T47D (cell line): ENCODE measurements around the gene FEZ2.

Source experiments
- DNase-seq, 2 experiments: peaks; one replicate each; pipeline versions ENCODE4 v3.0.0 to v3.0.0-alpha.2; 2011 to 2012; ENCODE audit warnings: low read depth in 1 of 2, low spot score in 1 of 2
- JUND ChIP-seq: IDR thresholded peaks from 2 replicates; pipeline ENCODE4 v1.6.1; 2012; ENCODE audit warnings: low read depth
- in situ Hi-C: cut with HindIII; loops from 2 replicates; pipeline ENCODE4 v1.10.0; 2016; ENCODE audit warnings: low sequenced_read_pairs, low pct_unique_long_range_greater_than_20kb

FEZ2 gene

DNA sequence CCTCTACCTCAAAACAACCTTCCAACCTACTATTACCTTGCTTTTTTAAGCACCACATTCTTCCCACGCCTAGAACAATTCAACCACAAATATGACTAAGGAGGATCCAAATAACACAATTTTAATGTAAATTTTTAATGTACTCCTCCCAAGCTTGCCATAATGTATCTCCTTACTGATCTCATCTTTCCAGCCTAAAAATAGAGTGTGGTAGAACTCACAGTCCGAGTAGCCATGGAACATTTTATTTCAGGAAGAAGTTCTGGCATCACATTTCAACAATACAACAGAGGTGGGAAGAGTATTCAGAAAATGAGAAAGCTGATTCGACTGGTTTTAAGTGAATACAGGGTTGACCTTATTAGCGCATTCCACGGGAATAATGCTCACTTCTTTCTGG lies 15.4 kb downstream of the FEZ2 start:
- no peak for TF ChIP-seq JUND
- no peak for DNase-seq
- in situ Hi-C loops = no loop called here

DNA sequence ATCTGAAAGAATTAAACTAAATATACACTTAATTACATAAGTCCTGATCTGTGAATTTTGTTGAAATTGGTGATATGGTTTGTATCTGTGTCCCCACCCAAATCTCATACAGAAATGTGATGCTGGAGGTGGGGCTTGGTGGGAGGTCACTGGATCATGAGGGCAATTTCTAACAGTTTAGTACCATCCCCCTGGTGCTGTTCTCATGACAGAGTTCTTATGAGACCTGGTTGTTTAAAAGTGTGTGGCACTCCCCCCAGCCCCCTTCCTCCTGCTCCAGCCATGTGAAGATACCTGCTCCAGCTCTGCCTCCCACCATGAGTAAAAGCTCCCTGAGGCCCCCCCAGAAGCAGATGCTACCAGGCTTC lies 18.7 kb downstream of the FEZ2 start:
- TF ChIP-seq JUND = no peak
- in situ Hi-C loops = no loop called here

DNA sequence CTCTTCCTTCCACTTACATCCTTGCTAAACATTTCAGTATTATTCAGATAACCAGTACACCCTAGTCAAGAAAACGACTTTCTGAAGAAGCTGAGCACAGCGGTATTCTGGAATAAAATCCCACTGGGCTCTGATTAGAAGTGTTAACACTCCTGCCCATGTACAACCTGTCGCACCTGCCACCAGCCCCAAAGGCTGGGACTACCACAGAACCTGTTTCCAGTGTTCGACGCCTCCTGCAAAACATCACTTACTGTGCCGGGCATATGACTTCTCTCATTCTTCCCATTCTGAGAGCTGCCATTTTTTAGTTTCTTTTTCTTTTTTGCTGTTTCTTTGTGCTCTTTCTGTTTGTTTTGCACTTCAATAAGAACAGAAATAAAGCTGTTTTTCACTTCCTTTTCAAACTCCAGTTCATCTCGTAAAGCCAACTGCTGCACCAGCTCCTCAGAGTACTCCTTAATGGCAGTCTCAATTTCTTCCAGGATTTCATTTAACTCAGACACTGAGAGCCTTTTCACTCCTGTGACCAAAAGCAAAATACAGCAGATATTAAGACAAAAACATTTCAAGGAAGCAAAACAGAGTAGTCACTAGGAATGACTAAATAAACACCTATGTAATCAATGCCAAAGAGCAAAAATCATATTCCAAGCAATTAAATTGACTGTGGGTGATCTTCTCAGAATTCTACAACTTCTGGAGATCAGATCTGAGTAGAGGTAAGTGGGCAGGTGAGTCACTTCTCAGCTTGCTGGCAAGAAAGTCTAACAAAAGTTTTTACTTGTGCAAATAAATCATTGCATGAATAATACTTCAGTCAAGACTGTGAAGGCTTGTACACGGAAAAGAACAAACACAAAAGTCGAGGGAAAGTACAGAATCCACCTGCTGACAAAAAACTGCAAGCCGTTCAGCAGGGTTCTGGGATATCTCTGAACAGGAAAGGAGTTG lies 19.3 kb downstream of the FEZ2 start:
- no peak for TF ChIP-seq JUND
- in situ Hi-C loops = no loop called here
- DNase-seq = no peak

More for the DNA sequence above, 18.7 kb downstream of the FEZ2 start:
- DNase-seq = no peak

DNA sequence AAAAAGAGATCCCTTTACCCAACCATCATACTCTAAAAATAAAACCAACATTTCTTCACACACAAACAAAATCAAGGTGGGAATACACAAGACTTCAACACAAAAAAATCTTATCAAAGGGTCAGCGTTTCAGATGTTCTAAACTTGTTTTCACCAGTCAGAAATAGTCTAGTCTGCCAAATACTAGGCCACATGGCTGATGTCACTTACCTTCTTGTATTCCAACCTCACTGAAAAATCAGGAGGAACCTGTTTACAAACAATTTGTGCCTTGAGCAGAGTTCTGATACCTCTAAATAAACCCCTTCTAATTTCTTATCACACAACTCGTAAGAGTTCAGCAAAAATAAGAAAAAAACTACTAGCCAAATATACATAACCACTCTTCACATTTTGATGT lies 20.1 kb downstream of the FEZ2 start:
- TF ChIP-seq JUND = no peak
- in situ Hi-C loops = no loop called here
- no peak for DNase-seq

DNA sequence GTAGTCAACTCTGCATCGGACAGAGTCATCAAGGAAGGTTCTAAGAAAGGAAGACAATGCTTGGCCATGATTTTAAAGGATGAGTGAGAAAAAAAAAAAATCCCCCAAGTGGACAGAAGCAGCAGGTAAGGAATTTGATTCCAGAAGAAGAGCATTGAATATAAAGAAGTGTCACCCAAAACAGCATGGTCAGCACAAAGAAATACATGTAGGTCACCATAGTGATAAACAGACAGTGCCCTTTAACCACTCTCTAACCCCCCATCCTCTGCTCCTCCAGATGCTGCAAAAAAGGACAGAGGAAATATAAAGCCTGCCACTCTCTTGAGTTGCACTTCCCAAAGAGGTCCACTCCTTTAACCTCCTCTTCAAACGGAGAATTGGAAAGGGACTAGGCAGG lies 23.4 kb downstream of the FEZ2 start:
- TF ChIP-seq JUND = no peak
- DNase-seq = no peak
- in situ Hi-C loops = no loop called here

DNA sequence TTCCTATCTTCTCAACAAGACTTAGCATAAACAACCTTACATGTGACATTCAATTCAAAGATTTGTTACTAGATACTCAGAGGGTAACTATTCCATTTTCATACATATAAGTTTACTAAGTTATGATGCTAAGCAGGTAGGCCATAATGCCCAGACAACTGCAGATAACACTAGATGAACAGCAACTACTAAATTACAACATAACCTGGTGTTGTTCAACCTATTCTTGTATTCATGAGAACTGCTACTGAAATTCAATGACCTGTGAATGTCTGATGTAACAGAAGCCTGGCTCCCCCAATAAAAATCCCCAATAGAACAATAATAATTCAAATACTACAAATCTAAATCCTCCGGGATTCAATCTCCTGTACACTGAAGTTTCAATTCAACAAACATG lies 24.8 kb downstream of the FEZ2 start:
- TF ChIP-seq JUND = no peak
- in situ Hi-C loops = no loop called here
- DNase-seq = no peak

DNA sequence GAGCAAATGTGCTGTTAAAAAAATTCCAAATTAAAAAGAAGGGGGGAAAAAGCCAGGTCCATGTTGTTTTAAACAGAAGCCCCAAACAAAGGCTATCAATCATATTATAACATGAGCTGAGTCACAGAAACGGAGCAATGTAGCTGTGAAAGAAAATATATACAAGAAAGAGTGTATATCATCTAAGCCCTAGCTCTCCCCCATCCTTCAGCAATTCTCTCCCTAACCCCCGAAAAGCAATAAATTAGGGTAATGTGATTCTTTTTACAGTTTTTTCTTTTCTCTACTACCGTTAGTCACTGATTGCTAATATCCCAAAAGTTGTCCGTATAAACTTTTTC lies 25.3 kb downstream of the FEZ2 start:
- in situ Hi-C loops = no loop called here
- DNase-seq = no peak
- no peak for TF ChIP-seq JUND

DNA sequence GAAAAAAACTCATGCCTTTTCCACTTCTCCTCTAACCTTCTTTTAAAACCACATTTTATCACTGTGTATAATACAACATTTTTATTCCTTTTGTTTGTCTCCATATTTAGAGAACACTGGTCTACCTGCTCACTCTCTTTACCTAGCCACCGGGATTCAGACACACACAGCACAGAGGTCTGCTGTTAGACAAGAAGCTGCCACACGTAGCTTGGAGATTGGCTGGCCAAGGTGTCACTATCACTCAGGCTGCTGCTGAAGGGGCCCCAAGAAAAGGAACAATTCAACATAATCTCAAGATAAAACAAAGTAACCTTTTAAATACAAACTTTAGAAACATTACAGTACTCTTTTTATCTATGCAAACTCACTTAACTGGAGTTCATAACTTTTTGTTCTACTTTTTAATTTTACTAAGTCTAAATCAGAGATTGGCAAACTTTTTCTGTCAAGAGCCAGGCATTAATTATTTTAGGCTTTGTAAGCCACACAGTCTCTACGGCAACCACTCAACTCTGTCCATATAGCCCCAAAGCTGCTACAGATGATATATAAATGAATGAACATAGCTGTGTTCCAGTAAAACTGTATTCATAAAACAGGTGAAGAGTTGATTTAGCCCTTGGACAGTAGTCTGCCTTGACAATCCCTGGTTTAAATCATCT lies 25.8 kb downstream of the FEZ2 start:
- in situ Hi-C loops = no loop called here
- no peak for DNase-seq
- TF ChIP-seq JUND = no peak

DNA sequence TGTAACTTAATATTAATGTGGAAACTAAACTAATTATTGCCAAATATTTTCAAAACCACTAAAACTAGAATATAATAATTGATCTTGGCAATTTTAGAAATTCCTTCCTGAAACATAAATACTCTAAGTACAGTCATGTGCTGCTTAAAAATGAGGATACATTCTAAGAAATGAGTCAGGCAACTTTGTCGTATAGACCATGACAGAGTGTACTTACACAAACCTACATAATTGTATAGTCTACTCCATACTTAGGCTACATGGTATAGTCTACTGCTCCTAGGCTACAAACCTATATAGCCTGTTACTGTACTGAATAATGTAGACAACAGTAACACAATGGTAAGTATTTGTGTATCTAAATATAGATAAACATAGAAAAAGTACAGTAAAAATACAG lies 27.6 kb downstream of the FEZ2 start:
- in situ Hi-C loops = no loop called here

DNA sequence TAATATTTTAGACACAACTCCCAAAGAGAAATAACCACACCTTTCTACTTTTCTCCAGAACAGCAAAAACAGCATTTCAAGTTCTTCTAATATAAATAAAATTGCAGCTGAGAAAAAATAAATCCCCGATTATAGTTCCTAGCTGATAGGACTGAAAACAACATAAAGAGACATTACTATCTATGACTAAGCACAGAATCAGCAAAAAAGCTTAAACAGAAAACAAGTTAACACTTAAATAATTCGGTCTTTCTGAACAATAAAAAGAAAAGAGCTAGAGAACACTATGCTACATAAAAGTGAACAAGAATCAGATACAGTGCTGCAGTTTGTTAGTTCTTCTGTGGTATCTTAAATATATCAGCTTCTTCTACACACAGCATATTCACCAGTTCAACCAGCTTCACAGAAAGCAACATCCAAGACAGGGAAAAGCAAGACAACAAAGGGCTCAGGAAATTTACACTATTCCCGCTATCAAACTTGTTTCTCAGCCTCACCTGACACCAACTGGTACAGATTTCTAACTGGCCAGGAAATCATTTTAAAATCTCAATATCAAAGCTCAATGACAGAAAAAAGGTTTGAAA lies 28.6 kb downstream of the FEZ2 start:
- DNase-seq = no peak
- in situ Hi-C loops = no loop called here
- TF ChIP-seq JUND = no peak

More for the DNA sequence above, 27.6 kb downstream of the FEZ2 start:
- TF ChIP-seq JUND = no peak
- DNase-seq = no peak

DNA sequence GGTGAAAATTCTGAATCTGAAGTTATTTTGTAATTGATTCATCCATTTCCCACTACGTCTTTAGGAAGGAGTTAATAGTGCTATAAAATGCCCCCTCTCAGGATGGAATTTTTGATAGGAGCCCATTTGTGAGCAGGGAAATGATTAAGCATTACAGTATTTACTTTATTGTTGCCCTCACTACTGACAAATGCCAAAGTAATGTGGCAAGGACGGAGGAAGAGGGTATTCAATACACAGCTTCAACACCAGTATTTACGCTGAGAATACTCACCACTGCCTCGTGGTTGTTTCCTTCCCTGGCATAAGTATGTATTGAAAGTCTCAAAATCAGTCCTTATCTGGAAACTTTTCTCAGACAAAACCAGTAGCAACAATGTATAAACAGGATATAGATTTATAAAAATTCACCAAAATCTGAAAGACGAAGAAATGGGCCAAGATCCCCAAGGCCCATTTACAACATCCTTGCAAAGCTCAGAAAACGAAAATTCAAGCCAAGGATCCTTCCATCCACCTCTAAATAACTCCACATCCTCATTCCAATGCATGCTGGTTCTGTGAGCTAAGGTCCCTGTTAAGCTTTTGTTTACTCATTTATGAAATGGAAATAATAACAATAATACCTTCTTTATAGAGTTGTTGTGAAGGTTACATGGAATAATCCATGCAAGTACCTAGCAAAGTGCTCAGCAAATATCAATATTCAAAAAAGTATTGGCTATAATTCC lies 29.3 kb downstream of the FEZ2 start:
- DNase-seq = no peak
- no peak for TF ChIP-seq JUND
- in situ Hi-C loops = no loop called here

DNA sequence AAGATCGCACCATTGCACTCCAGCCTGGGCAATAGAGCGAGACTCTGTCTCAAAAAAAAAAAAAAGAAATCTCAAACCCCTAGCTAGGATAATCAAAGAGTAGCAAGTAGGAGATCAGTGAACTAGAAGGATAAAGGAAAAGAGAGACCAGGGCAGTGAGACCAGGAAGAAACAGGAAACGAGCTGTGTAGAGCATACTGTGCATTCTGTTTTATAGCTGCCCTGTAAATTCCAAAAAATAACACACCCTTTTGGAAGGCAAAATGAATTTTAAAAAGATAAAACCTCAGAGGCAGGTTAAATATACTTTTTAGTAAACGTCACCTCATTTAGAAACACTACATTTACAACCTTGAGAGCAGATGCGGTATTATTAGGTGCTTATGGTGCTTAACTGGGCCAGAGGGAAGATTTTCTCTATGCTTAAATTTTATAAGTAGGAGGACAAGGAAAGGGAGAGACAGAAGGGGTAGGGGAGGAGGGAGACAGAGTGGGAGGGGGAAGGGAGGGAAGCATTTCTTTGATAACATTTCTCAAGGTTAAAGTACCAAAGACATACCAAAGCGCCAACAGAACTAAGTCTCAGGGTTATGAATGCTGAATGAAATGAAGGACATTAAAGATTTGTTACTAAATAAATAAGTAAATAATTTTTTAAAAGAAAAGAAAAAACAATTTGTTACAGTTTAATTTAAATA lies 30.1 kb downstream of the FEZ2 start:
- DNase-seq = no peak
- no peak for TF ChIP-seq JUND
- in situ Hi-C loops = no loop called here

DNA sequence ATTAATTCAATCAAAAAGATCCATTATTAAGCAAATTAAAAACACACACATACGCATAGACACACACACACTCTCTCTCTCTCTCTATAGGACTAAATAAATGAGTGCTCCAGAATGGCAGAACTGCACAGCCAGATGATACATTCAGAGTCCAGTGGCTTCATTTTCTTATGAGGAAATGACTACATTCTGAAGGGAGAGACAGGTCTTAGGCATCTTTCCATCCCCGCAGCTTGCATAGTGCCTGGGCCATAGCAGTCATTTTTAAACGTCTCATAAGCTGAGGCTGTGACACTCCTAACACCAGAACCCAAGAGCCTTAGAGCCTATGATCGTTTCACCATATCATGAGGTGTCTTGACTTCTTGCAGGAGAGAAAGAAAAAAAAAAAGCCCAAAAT lies 31.1 kb downstream of the FEZ2 start:
- in situ Hi-C loops = no loop called here
- no peak for TF ChIP-seq JUND
- no peak for DNase-seq
